GM21381 (cell line): ENCODE results near the gene GPR132.

Source experiments
- ATAC-seq: cut with Tn5 transposase; IDR thresholded peaks from one replicate; pipeline ENCODE4 v1.9.1; 2021; ENCODE audit warnings: mild to moderate bottlenecking, moderate library complexity; ENCODE audit not compliant: unreplicated experiment

GPR132 gene

DNA sequence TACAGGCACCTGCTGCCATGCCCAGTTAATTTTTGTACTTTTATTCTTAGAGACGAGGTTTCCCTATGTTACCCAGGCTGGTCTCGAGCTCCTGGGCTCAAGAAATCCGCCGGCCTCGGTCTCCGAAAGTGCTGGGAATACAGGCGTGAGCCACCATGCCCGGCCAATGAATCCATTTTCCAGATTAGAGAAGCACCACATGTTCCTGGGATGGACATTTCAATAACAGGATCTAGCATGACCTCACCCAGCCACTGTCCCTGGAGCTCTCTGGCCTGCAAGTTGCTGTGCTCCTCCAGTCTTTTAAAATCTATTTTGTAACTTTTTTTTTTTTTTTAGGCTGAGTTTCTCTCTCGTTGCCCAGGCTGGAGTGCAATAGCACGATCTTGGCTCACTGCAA, 2.2 kb downstream of the GPR132 start:
- ATAC-seq = no peak

DNA sequence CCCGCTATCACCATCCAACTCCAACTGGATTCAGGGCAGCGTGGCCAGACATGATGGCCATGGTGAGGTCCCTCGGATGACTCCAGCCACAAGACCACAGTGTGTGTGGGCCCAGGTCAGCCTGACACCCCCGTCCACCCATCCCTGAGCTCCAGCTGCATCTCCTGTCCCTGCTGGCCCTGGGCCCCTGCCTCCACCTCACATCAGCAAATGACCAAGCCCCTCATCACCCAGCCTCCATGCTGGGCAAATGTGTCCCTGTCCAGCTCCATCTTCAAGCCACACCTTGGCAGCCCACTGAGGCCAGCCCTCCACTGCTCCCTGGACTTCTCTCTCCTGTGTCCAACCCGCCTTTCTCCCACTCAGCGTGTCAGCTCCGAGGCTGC, 3.2 kb downstream of the GPR132 start:
- no peak for ATAC-seq

DNA sequence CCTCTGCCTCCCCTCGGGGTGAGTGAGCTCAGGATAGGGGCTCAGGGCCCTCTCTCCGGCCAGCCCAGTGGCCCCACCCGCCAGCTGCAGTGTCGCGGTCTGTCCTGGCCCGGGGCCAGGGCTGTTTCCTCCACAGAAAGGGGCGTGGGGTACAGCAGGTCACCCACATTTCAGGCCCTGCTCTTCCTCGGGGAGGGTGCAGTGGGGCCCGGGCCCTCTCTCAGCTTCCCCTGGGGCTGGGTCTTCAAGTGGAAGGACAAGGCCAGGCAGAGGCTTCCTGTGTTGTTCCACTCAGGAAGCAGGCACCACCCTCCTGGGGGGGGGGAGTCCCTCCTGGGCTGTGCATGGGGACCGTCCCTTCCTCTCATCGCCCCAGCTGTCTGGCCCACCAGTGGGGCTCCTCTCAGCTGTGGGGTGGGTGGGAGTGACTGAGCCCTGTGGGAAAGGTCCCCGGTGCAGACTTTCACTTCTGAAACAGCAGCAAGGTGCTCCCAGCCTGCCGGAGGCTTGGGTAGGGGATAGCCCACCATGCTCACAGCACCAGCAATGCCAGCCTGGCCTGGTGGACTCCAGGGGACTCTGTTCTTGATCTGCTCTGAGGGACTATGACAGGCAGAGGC, 3.7 kb downstream of the GPR132 start:
- peak; percentile 30 for ATAC-seq

DNA sequence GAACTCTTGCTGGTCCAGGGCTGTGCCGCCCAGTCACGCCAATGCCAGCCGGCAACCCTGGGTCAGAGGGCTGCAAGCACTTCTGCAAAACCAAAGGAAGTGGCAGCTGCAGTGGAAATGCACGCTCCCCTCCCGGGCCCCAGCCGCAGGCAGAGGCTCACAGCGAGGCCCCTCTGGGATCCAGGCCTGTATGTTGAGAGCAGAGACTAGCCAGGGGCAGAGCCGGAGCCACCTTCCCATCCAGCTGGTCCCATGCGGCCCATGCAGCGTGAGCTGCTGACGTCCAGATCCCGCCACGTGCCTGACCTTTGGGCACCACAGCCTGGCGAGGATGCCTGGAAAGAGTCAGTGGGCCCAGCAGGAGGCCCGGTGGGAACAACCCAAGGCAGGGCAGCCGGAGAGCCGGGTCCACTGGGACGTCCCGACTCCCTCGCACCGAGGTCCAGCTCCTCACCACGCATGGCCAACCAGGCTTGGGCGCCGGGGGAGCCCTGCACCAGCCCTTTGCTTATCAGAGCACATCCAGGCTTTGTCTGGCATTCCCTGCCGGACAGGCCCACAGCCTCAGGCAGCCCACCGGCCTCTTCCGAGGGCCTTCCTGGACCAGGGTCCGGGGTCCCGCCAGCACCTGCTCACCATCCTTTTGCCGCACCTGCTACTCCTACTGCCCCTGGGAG, 4.3 kb downstream of the GPR132 start:
- no peak for ATAC-seq

DNA sequence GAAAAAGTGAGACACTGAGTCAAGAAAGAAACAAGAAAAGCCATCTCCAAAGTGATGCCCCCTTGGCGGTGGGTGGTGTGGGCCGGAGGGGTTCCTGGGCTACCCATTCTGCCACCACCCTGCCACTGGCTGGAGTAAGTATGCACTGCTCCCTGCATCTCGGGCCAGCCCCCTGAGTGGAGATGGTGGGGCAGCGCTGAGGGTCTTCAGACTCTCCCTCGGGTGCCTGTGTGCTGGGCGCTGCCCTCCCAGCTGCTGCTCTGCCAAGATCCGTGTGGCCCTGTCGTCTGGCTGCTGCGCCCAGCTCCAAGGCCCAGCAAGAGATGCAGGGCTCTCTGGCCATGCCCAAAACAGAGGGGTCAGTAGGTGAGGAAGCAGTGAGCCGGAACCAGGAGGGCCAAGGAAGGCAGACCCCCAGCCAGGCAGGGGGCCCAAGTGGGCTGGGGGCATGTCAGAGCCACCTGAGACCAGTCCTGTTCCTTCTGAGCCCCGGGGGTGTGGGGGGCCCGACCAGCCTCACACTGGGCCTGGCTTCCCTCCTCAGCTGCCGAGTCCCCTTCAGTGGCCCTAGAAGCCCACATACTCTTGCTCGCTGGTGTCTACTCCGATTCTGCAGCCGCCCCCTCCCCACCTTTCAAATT, 5.2 kb downstream of the GPR132 start:
- ATAC-seq = no peak

DNA sequence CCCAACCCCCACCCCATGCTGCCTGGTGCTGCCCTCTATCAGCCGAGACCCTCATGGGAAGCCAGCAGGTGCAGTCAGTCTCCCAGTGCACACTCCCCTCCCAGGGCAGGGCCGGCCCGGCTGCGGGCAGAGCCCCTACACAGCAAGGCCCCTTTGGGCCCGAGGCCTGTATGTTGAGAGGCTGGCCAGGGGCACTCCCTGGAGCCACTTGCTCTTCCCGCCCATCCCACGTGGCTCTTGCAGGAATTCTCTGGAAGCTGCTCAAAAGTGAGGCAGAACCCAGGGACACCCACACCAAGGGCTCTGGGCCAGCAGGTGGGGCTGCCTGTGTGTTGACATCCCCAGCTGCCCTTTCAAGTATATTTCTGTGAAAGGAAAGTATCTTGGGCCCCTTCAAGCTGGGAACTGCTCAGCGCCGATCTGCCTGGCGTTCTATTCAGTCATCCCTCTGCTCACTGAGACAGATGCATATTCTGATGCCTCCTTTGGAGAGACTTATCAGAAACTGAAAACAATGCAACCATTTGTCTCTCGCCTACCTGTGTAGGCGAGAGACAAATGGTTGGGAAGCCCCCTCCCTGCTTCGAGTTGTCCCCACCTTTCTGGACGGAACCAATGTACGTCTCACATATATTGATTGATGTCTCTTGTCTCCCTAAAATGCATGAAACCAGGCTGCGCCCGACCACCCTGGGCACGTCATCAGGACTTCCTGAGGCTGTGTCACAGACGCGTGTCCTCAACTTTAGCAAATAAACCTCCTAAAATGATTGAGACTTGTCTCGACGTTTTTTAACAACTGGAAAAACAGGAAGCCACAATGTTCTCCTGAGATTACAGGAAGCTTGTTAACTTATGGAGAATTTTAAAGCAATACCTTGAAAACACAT, 6.0 kb downstream of the GPR132 start:
- no peak for ATAC-seq

DNA sequence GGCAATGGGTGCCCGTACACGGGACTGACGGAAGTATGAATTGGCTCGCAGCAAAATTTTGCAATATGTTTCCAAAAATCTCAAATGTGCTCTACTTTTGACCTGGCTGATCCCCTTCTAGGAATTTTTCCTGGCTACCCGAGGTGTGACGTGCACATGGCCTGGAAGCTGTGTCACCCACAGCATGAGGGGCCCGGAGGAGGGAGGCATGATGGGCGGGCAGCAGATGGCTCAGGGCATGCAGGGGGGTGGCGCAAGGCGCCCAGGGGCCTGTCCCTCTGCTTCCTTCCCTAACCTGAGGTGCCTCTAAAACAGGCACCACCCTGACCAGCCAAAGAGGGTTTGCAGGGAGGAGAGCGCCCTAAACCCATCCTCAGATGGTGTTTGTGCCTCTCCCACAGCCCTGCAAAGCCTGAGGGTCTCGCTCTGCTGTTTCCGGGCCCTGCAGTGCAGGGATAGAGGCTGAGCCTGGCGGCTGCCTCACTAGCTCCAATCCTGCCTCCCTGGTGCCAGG, 6.7 kb downstream of the GPR132 start:
- no peak for ATAC-seq

DNA sequence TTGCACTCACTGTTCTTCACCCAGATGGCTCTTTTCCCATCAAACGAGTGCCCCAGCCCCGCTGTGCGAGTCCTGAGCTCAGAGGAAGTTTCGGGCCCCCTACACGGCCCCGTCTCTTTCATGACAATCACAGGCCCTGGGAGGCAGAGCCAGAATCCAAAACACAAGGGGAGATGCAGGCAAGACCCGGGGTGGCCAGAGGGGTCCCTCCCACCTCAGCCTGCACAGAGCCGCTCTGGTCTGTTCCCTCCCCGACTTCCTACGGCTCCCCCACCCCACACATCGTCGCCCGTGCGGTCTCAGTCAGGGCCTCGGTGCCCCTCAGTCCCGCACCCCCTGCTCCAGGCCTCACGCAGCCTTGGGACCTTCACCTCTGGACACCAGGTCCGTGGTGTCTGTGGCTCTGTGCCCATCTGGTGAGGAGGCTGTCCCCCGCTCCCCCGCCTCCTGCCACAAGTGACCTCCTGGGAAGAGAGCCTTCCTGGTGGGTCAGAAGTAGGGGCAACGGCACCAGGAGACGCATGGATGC, 8.9 kb downstream of the GPR132 start:
- ATAC-seq = no peak

DNA sequence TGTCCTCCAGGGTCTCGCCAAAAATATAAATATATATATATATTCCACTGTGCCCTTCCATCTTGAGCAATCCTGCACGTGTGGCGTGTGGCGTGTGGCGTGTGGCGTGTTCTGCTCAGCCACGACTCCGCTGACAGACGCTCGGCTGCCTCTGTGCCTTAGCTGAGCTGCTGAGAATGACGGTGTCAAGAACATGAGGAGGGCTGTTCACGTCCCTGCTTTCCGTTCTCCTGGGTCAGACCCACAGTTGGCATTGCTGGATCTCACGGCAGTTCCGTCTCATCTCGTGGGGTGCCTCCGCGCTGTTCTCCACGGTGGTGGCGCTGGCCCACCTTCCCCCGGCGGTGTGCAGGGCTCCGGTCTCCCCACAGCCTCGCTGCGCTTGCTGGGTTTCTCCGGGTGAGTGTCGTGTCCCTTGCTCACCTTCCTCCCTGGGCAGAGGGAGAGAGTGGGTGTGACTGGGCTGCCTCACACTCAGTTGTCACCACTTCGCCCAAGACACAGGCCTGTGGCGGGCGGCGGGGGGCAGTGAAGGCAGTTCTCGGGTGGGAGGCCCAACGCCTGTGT, 9.4 kb downstream of the GPR132 start:
- ATAC-seq = no peak

DNA sequence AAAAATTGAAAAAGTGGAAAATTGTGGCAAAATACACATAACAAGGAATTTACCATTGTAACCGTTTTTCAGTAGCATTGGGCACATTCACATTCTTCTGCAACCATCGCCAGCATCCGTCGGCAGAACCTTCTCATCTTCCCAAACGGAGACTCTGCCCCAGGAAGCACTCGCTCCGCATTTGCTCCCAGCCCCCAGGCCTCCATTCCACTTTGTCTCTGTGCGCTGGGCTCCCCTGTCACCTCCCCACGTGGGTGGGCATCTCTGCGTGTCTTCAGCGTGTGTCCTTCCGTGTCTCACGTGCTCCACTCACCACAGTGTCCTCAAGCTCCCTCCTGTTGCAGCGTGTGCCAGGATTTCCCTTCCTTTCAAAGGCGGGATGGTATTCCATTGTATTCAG, 9.9 kb downstream of the GPR132 start:
- no peak for ATAC-seq

DNA sequence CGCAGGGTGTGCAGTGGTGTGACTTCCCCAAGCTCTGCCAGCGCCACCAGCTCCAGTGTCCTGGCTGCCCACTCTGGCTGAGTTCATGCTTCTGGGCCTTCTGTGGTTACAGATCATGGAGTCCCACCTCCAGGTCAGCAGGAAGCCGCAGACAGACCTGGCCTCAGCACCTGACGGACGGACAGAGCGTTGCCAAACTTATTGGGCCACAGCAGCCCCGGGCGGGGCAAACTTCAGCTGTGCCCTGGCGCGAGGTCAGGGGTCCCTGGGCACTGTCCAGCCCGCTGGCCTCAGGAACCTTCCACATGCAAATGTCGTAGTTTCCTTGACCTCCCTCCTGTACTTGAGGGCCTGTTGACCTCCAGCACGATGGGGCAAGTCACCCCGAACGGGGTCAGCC, 11.2 kb downstream of the GPR132 start:
- no peak for ATAC-seq

DNA sequence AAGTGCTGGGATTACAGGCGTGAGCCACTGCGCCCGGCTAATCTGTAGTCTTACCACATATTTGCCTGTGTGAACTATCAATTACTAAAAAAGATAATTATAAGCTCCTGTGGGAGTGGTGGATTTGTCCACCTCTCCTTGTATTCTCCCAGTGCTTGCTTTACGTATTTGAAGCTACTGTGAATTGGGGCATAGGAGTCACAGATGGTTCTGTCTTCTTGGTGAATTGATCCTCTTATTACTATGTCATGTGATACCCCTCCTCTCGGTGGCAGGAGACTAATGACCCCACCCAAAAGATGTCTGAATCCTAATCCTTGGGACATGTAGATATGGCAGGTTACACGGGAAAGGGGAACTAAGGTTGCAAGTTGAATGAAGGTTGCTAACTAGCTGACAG, 11.8 kb downstream of the GPR132 start:
- no peak for ATAC-seq

DNA sequence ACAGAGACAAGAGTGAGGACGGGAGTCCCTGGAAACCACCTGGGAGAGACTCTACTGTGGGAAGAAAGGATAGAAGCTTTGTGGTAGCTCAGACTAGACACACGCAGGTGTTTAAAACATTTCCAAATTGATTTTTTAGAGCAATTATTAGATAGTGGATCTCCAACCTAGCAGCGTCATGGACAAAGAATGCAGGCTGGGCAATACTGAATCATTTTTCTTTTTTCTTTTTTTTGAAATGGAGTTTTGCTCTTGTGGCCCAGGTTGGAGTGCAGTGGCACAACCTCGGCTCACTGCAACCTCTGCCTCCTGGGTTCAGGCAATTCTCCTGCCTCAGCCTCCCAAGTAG, 13.1 kb downstream of the GPR132 start:
- ATAC-seq = no peak

DNA sequence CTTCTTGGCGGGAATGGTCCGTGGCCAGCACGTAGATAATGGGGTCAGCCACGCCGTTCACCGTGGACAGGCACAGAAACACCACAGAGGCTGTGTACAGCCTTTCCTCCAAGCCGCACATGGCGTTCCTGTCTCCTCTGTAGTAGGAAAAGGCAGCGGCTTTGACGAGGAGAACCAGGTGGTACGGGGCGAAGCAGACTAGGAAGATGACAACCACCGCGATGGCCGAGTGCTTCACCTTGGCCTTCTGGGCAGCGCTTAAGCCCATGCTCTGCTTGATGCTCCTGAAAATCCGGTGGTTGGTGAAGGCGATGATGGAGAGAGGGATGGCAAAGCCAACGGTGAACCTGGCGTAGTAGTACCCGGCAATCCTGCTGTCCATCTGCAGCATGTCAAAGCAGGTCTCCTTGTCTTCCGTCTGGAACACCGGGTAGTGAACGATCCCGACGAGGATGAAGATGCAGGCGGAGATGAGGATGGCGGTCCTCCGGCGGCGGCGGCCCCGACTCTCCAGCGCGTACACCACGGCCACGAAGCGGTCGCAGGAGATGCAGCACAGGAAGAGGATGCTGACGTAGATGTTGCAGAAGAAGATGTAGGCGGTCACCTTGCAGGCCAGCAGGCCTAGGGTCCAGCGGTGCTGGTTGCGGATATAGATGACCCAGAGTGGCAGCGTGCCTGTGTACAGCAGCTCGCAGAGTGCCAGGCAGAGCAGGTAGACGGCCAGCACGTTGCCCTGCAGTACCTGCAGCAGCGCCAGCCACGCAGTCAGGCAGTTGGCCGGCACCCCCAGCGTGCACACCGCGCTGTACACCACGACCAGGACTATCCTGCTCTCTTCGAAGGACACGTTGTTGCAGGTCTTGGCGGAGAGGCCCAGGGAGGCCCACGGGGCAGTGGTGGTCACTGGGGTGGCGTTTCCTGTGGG, 13.8 kb downstream of the GPR132 start:
- no peak for ATAC-seq

DNA sequence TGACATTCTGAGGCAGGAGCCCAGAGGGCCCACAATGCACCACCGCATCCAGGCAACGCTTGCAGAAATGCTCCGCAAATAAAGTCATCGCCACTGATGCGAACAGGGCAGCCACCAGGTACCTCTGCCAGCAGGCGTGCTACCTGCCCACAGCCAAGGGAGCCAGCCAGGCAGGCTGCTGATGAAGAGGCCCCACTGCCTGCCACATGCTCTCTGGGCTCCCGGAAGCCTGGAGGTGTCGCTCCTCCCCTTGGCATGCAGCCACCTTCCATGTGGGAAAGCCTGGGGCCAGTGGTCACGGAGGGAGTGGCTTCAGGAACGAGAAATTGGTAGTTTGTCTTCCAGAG, 14.7 kb downstream of the GPR132 start:
- ATAC-seq = no peak

DNA sequence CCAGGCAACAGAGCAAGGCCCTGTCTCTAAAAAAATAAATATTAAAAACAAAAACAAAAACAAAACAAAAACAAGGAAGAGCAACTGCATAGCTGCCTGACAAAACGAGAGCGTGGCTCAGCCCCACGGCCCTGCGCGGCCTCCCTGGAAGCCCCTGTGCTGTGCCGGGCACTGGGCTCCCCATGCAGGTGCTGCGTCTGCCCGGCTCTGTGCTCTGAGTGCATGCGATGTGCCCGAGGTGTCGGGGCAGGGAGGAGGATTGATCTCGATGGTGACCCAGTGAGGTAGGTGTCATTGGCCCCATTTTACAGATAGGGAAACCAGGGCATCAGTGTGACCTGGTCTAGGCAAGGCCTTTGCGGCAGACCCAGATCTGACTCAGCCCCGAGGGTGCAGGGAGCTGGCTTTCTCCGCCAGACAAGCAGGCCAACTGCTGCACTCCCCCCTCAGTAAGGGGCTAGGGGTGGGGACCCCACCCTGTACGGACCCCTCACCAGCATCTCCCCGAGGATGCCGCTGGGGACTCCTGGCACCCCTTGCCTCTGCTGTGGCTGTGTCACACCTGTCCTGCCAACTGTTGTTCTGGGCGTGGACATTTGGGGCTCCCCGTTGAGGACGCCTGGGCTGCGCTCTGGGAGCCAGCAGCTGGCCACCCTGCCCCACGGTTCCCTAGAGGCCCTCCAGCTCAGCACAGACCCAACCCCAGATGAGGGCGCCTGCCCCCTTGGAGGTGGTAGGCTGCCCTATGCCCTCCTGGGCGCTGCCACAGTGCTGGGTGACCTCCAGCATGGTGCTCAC, 15.3 kb downstream of the GPR132 start:
- ATAC-seq = no peak

DNA sequence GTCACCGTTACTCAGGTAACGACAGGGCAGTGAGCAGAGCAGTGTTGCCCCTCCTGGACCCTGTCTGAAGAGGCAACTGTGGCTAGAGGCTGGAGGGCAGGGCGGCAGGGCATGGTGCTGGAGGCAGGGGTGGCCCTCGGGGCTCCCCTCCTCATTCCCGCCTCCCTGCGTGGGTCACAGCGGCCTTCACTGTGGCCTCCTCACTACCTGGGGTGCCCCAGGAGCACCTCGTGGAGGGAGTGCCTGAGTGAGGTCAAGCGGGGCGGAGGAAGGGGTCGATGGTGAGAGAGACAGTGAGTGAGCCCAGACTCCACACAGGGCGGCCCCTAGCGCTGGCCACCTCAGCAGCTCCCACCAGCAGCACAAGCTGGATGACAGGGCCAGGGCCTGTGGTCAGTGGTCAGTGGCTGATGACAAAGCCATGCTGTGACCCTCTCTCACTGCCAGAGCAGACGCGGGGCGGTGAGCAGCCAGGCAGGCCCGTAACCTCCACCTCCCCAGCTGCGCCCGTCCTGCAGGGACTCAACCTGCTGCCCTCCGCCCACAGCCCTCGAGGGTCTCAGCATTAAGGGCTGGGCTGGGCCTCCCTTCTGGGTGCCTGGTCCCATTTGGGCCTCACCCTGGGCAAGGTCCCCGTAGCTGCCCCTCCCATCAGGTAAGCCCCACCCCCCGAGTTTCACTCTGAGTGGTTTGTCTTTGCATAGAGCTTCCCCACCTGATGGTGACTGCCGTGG, 17.8 kb downstream of the GPR132 start:
- ATAC-seq = no peak

DNA sequence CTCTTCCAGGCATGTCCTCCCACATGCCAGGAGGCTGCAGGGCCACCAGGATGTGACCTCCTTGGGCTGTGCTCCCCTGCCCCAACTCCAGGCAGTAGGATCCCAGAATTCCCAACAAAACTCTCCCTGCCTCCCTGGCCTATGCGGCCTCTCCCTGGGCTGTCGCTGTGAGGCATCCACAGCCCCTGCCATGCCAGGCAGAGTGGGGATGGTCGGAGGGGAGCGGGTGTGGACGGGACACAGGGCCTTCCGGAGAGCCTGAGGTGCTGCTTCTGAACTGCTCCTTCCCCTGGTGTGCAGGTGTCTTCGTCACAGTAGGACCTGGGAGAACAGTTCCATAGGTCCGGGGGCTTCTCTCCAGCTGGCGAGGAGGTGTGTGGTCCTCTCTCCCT, 18.3 kb downstream of the GPR132 start:
- no peak for ATAC-seq
